HG03558 (cell line): ENCODE results near the gene CRACR2B.

Experiments used
- ATAC-seq: cut with Tn5 transposase; IDR thresholded peaks from one replicate; pipeline ENCODE4 v1.9.1; 2021; ENCODE audit warnings: moderate number of reproducible peaks; ENCODE audit not compliant: unreplicated experiment; ENCODE audit errors: extremely low read depth

The CRACR2B gene

DNA sequence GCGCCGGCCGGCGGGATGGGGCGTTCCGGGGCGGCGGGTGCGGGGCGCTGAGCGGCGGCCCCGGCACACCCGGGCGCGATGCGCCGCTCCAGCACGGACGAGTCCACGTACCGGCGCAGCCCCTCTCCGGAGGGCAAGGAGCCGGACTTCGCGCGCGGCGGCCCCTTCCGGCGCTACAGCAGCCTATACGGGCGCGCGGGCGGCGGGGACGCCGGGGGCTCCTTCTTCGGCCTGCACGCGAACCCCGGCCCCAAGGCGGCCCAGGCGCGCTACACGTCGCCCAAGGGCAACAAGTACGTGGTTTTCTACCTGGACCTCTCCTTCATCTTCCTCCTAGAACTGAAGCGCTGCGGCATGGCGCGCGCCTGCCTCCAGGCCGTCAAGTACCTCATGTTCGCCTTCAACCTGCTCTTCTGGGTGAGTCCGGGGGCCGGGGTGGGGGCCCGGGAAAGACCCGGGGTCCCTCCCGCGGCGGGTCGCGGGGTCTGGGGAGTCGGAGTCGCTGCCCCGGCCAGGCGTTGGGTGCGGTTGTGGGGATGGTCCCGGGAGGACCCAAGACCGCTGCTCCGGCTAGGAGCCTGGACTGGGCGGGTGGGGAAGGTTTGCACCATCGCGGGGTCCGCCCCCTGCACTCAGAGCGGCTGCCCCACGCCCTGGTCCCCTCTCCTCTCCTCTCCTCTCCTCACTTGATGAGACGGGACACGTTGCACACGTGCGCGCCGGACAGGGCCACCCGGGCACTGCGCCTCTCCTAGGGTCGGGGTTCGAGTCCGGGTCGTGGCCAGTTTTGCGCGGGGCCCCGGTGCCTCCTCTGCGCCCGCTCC lies 22.4 kb downstream of the CRACR2B start:
- ATAC-seq, result no peak

DNA sequence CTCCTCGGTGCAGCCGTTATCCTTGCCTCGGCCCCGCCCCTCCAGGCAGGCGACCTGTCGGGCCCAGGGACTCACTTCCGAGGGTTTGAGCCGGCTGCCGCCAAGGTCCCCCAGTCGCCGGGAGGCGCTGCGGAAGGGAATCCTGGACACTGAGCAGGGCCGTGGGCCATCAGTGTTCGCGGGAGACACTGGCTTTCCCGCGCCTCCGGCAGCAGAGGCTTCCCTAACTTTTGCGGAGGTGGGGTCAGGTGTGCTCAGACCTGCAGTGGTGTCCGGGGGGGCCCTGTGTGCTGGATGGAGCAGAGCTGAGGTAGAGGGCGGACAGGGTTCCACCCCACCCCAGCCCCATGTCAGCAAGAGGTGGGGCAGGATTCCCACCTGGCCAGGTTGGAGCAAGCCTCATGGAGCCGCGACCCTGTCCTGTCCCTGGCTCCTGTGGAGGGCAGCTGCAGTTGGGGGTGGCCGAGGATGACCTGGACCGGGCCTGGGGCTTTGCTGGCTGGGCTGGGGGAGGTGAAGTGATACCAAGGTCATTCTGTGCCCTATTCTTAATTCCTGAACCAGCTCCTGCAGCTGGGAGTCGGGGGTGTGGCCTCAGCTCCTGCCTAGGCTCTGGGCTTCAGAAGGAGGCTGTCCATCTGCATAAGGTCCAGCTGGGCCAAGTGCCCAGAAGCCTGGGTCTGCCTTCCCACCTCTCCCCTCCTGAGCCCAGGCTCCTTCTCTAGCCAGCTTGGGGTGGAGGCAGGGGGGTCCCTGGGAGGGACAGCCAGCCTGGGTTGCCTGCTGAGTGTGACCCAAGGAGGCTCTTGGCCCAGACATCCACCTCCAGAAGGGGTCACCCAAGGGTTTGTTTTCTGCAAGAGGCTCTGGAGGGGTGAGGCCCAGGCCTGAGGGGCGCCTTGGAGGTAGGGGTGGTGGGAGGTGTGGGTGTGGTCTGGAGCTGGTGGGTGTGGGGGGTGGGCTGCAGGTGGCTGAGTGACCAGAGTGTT lies 23.4 kb downstream of the CRACR2B start:
- ATAC-seq, result no peak

DNA sequence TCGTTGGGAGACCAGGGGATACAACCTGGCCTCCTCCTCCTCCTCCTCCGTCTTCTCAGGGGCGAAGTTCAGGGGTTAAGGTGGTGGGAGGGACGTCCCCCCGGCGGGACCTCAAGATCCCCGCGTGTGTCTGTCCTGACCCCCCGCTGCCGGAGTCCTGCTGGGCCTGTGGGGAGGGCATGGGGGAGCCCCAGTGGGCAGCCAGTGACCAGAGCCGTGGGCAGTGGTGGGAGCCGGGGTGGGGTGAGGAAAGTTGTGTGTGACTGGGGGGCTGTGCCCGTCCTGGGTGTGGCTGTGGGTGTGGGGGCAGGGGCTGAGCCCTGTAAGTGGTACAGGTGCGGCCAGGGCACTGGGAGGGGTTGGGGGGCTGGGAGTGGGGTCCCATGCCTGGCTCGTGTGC lies 25.0 kb downstream of the CRACR2B start:
- no peak for ATAC-seq

DNA sequence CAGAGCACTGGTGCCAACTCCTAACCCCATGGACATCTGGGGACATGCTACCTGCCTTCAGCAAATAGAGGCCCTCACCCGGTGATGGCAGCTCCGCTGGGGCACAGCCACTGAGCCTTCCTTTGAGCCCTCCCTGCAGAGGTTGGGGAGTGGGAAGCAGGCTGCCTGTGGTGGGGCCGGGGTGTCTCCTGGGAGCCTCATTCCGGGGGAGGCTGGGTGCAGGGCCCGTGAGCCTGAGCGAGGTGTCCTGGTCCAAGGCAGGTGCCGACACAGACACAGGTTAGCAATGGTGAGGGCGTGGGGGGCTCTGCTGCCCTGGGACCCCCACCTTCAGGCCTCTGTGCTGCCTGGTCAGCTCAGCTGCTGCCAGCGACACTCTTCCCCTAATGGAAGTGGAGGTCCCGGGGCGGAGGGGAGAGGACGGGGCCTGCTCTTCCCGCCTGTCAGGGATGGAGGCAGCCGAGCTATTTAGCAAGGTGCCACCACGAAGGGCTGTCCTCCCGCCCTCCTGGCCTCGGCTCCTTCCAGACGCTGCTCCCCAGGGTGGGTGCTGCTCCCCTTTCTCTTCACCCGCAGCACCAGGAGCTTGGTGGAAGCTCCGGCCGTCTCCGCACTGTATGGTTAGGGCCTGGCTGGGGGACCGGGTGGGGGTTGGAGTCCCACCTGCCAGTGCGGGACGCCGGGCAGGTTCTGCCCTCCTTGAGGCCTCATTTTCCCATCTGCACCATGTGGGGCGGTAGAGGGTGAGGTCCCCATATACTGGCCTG lies 26.1 kb downstream of the CRACR2B start:
- ATAC-seq, result no peak

DNA sequence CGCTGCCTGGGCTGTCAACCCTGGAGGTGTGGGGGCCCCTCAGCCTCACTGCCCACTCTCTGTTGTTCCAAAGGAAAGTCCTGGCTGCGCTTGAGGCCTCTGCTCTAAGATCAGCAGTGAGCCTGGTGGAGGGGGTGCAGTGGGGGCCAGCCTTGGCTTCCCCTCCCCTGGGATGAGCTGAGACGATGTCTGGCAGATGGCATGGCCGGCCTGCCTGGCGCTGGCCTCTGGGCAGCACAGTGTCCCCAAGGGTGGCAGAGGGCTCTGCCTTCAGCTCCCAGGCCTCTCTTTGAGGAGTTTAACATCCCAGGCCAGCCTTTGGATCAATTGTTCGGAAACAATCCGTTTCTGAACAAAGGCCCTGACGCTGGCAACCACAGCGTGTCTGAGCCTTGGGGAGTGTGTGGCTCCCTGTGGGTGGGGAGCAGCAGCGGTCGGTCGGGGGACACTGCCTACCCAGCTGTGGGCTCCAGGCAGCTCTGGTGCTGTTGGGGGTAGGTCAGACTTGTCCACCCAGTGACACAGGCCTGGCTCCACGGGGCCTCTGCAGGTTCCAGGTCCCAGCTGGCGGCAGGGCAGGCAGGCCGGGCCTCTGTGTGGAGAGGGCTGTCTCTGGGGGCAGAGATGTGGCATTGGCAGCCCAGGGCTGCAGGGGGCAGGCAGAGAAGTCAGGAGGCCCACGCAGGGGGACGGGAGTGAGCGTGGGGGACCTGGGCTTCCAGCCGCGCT lies 27.0 kb downstream of the CRACR2B start:
- ATAC-seq, result no peak

DNA sequence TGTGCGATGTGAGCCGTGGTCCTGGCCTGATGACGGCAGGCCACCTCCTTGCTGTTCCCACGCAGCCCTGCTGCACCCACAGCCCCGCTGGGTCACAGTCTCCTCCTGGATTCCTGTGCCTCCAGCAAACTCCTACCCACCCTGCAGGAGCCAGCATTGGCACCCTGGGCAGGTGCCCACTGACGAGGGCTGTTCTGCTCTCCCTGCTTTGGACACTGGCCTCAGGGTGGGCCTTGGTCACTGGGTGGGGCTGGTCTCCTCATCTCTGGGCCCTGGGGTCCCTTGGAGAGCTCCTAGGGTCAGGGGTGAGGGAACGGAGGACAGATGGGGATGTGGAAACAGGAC lies 27.6 kb downstream of the CRACR2B start:
- ATAC-seq, result no peak

DNA sequence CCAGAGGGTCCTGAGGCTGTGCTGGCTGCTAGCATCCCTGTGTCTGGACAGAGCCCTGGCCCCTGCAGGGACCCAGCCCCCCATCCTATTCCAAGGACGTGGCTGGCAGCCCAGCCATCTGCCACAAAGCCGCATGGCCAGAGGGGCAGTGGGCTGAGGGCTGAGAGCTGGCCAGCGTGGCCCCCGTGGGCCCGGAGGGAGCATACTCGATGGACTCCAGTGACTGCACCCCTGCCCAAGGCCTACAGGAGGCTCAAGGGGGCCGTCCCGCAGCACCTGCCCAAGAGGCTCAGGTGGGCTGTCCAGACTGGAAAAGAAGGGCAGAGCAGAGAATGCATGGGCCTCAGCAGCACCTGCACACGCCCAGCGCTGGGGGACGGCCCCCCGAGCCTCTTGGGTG lies 28.1 kb downstream of the CRACR2B start:
- ATAC-seq, result no peak

DNA sequence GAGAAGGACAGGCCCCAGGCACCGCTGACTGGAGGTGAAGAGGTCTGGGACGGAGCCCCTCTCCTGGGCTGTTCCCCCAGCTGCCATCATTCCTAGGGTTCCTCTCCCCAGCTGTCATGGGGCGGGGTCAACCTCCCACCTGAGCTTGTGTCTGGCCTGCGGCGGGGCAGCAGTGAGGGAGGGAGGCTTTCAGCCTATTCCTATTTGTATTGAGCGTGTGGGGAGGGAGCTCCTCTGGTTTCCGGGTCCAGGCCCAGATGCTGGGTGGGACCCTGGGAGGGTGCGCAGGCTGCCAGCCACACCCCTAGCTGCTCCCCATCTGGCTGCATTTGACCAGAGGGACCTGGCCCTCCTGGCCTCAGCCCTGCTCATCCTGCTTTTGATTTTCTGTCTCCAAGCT lies 28.7 kb downstream of the CRACR2B start:
- ATAC-seq, result no peak

DNA sequence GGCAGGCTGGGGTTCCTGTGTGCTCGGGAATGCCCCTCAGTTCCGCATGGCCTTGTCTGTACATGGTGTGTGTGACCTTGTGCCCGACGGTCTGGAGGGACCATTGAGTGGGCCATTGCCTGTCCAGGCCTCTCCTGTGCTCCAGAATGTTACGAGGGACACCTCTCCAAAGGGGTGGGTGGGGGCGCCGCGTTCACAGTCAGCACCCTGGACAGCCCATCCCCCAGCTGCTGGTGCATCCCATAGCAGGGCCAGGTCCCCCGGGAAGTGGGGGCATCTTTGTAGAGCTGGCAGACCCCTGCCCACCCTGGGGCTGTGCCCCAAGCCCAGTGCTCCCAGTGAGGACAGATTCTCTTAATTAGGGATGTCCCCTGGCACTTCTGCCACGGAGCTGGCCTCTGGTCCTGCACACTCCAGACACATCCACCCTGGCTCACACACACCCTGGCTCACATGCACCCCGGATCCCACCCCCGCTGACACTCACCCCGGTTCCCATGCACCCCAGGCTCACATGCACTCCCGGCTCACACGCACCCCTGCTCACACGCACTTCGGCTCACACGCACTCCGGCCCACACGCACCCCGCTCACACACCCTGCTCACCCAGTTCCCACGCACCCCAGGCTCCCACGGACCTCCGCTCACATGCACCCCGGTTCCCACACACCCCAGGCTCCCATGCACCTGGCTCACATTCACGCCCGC lies 30.5 kb downstream of the CRACR2B start:
- no peak for ATAC-seq

DNA sequence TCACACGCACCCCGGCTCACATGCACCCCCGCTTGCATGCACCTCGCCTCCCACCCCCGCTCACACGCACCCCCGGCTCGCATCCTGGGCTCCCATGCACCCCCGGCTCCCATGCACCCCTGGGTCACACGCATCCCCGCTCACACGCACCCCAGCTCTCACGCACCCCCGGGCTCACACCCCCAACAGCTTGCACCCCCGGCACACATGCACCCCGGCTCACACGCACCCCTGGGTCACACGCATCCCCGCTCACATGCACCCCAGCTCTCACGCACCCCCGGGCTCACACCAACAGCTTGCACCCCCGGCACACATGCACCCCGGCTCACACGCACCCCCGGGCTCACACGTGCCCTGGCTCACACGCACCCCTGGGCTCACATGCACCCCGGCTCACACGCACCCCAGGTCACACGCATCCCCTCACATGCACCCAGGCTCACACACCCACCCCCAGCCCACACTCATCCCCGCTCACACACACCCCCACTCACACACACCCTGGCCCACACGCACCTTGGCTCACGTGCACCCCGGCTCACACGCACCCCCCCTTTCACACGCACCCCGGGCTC lies 31.1 kb downstream of the CRACR2B start:
- no peak for ATAC-seq

DNA sequence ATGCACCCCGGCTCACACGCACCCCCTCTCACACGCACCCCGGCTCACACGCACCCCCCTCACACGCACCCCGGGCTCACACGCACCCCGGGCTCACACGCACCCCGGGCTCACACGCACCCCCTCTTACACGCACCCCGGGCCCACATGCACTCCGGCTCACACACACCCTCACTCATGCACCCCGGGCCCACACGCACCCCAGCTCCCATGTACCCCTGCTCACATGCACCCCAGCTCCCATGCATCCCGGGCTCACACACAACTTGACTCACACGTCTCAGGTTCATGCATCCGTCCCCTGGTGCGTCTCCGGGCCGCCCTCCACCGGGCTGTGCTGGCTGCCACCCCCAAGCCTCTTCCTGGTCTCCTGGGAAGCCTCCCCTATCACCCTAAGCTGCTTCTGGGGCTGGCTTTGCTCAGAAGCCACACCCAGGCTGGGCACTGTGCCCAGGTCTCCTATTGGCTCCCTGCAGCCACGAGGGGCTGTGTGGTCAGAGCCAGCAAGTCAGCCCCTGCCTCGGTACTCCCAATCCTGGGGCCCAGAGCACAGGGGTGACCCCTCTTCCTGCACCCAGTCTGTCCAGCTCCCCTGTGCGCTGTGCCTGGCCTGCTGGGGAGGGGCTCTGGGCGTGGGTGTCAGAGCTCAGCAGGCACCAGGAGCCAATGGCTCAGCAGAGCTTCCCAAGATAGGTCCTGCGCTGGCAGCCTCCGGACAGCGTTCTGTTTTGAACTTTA lies 31.8 kb downstream of the CRACR2B start:
- no peak for ATAC-seq

DNA sequence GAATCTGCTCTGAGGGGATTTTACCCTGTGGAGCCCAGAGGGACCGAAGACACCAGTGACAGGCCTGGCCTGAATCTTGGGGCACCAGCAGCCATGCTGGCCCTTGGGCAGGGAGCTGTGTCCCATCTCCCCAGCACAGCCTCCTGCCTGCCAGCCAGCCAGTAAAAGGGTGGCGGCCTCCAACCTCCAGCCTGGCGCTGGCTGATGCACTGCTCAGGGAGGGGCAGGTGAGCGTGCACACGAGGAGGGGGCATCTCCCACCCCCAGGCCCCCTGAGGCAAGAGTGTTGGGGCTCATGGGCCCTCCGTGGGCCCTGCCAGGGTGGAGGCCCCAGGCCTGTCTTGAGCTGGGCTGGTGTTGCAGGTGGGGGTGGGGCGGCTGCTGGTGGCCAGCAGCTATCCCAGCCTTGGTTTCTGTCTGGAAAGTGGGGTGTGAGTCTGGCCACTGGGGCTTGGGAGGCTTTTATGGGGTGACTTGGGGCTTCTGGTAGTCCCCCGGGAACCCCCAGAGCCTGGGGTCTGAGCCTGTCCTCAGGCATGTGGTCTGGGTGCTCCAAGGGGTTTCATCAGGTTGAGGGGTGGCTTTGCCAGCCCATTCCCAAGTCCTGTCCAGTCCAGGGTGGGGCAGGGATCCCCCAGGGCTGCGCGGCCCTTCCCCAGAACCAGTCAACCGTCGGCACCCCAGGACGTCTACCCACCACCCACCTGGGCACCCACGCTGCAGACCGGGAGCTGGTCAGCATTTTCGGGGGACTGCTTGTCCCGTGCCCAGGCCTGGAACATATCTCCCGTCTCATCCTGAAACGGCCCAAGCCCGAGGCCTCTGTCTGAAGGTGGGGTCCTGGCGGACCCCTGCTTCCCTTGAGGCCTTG lies 32.8 kb downstream of the CRACR2B start:
- no peak for ATAC-seq

DNA sequence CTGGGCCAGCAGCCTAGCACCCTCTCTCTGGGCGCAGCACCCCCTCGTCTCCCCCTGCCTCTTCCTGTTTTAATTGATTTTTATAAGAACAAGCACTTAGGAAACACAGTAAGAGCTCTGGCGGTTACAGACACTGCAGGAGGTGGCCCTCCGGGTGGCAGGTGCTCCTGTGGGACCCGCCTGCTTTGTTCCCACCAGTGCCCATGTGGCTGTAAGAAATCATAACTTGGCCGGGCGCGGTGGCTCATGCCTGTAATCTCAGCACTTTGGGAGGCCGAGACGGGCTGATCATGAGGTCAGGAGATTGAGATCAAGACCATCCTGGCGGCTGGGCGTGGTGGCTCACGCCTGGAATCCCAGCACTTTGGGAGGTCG lies 33.4 kb downstream of the CRACR2B start:
- no peak for ATAC-seq

DNA sequence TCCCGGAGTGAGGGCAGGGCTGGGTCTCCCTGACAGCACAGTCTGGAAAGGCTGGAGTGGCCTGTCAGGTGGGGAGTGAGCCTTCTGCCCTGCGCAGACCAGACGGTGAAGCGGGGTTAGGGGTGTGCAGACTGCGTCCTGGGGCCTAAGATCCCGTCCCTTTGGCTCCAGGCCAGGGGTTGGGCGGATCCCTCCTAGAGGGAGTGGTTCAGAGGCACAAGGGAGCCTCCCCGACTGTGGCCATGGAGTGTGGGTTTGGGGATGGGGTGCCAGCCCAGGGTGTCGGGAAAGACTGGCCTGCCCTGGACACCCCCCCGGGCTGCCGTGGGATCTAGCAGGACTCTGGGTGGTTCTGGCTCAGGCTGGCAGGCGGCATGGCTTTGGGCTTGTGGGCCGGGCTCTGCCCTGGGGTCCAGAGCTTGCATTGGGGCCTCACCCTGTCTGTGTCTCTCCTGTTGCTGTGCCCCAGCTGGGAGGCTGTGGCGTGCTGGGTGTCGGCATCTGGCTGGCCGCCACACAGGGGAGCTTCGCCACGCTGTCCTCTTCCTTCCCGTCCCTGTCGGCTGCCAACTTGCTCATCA lies 34.5 kb downstream of the CRACR2B start:
- no peak for ATAC-seq

DNA sequence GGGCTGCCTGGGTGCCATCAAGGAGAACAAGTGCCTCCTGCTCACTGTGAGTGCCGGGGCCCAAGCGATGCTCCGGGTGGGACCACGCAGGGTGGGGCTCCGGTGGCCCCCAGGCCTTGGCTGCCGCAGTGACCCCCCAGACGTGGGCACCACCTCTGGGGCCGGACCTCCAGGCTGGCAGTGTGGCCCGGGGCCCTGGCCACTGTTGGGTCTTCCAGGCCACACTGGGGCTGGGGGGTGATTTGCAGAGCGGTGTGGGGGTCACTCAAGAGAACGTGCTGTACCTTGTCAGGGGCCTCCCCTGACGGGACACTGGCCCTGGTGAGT lies 34.9 kb downstream of the CRACR2B start:
- no peak for ATAC-seq

DNA sequence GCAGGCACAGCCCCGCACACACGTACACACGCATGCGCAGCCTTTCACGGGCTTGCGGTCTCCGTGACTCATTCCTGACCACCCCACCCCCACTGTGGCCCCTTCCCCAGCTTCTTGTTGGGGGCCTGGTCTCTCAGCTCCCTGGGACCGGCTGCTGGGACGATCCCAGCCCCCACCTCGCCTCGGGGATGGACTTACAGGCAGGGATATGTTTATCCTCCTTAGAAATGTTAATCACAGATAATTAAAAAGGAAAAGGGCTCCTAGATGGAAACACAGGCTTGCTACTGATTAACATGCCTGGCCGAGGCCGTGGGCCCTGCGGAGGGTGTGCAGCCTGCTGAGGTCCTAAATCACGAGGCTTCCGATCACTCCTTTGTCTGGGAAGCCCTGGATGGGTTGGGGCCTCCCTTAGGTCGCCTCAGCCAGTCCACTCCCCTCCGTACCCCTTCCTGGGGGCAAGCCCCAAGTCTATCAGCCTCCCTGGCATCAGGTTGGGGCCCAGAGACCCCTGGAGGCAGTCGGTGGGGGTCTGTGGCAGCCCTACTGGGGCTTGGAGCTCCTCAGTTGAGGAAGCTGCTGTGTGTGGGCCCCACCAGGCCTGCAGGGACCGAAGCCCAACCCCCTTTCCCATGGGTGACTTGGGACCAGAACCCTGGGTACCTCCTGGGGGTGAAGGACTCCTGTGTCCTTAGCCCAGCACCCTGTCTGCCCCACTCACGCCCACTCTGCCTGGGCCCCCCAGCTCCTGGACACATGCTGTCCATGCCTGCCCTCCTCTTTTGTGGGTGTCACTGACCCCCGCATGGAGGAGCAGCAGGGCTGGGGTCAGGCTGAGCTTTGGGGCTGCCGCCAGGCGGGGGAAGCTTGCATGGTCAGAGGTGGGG lies 35.5 kb downstream of the CRACR2B start:
- ATAC-seq, result no peak
